ENCODE data around the gene NFYB.
"Not testable (repeated sequence)": the region's sequence is repeated elsewhere in the genome, so short reads cannot be mapped to it uniquely, and the experiment has no call there.

Gene NFYB

GRCh38 chr12:104164634-104165033 lies 26.6 kb upstream of the NFYB start:
- no peak for DNase-seq

GRCh38 chr12:104163631-104164030 lies 25.6 kb upstream of the NFYB start:
- DNase-seq, result no peak

GRCh38 chr12:104163028-104163427 lies 25.0 kb upstream of the NFYB start:
- not testable (repeated sequence) for DNase-seq

GRCh38 chr12:104155711-104156555 lies 17.9 kb upstream of the NFYB start:
- no peak for DNase-seq

- no peak for DNase-seq
Measured at GRCh38 chr12:104154806-104155205, 16.8 kb upstream of the NFYB start.

GRCh38 chr12:104154286-104154685 lies 16.3 kb upstream of the NFYB start:
- DNase-seq, result no peak

- DNase-seq, result no peak
Measured at GRCh38 chr12:104152685-104153241, 14.8 kb upstream of the NFYB start.

- DNase-seq, result no peak
Measured at GRCh38 chr12:104150416-104150815, 12.4 kb upstream of the NFYB start.

GRCh38 chr12:104147346-104147745 lies 9.3 kb upstream of the NFYB start:
- no peak for DNase-seq

GRCh38 chr12:104143918-104144317 lies 5.9 kb upstream of the NFYB start:
- DNase-seq, result no peak

- no peak for DNase-seq
Measured at GRCh38 chr12:104143002-104143401, 5.0 kb upstream of the NFYB start.

GRCh38 chr12:104142543-104142942 lies 4.5 kb upstream of the NFYB start:
- DNase-seq, result no peak

- no peak for DNase-seq
Measured at GRCh38 chr12:104138797-104139152, 765 bp upstream of the NFYB start.

GRCh38 chr12:104137001-104137901 lies 759 bp downstream of the NFYB start:
- peak; percentile 77 for DNase-seq

- no peak for DNase-seq
Measured at GRCh38 chr12:104136577-104136976, 1.4 kb downstream of the NFYB start.

- no peak for DNase-seq
Measured at GRCh38 chr12:104134882-104135281, 3.1 kb downstream of the NFYB start.

- no peak for DNase-seq
Measured at GRCh38 chr12:104133866-104134265, 4.1 kb downstream of the NFYB start.

- no peak for DNase-seq
Measured at GRCh38 chr12:104133321-104133720, 4.7 kb downstream of the NFYB start.

- DNase-seq, result peak; percentile 6
Measured at GRCh38 chr12:104132351-104132956, 5.6 kb downstream of the NFYB start.

GRCh38 chr12:104131609-104132008 lies 6.4 kb downstream of the NFYB start:
- DNase-seq, result no peak

GRCh38 chr12:104130760-104131159 lies 7.2 kb downstream of the NFYB start:
- DNase-seq, result no peak

GRCh38 chr12:104126548-104126947 lies 11.5 kb downstream of the NFYB start:
- DNase-seq, result no peak

GRCh38 chr12:104122298-104122697 lies 15.7 kb downstream of the NFYB start:
- DNase-seq, result no peak

Measured in right kidney (tissue), 1 donor.